Activated CD4-positive, CD25-positive, alpha-beta regulatory T cell (primary cell): ENCODE results near the gene NSUN7.
"Not testable (repeated sequence)": the region's sequence is repeated elsewhere in the genome, so short reads cannot be mapped to it uniquely, and the experiment has no call there.

ENCODE experiments used
- DNase-seq, 4 experiments: peaks; one replicate each; lab custom pipeline; 2025; lab: John Stamatoyannopoulos, UW

Gene NSUN7

GRCh38 chr4:40749717-40750460 is at the start of gene NSUN7:
NSUN7 (plus strand) TSS chr4:40749955; CDS start chr4:40750694, 739 bp downstream.
- DNase-seq = no peak

- no peak for DNase-seq
Observed at GRCh38 chr4:40702137-40702799, 47.5 kb upstream of the NSUN7 start.

- DNase-seq = no peak
Observed at GRCh38 chr4:40702800-40703151, 47.0 kb upstream of the NSUN7 start.

- DNase-seq = no peak
Observed at GRCh38 chr4:40704073-40704472, 45.7 kb upstream of the NSUN7 start.

GRCh38 chr4:40710484-40711254 is 39.1 kb upstream of the NSUN7 start:
- no peak for DNase-seq

GRCh38 chr4:40713001-40713400 is 36.8 kb upstream of the NSUN7 start:
- not testable (repeated sequence) for DNase-seq

- no peak for DNase-seq
Observed at GRCh38 chr4:40713798-40714197, 36.0 kb upstream of the NSUN7 start.

- DNase-seq = no peak
Observed at GRCh38 chr4:40718586-40718985, 31.2 kb upstream of the NSUN7 start.

GRCh38 chr4:40719008-40719623 is 30.6 kb upstream of the NSUN7 start:
- no peak for DNase-seq

- DNase-seq = no peak
Observed at GRCh38 chr4:40720351-40720750, 29.4 kb upstream of the NSUN7 start.

- DNase-seq = no peak
Observed at GRCh38 chr4:40720916-40721315, 28.8 kb upstream of the NSUN7 start.

GRCh38 chr4:40721730-40722171 is 28.0 kb upstream of the NSUN7 start:
- no peak for DNase-seq

- DNase-seq = peak in 2 of 4 experiments; percentile 14 to 17
Observed at GRCh38 chr4:40722576-40723161, 27.1 kb upstream of the NSUN7 start.

- DNase-seq = no peak
Observed at GRCh38 chr4:40723728-40724127, 26.0 kb upstream of the NSUN7 start.

- no peak for DNase-seq
Observed at GRCh38 chr4:40728333-40728732, 21.4 kb upstream of the NSUN7 start.

GRCh38 chr4:40729555-40729954 is 20.2 kb upstream of the NSUN7 start:
- DNase-seq = no peak

GRCh38 chr4:40730091-40730679 is 19.6 kb upstream of the NSUN7 start:
- no peak for DNase-seq

- no peak for DNase-seq
Observed at GRCh38 chr4:40731361-40731760, 18.4 kb upstream of the NSUN7 start.

- no peak for DNase-seq
Observed at GRCh38 chr4:40731792-40732245, 17.9 kb upstream of the NSUN7 start.

GRCh38 chr4:40733752-40734151 is 16.0 kb upstream of the NSUN7 start:
- no peak for DNase-seq

GRCh38 chr4:40734497-40734896 is 15.3 kb upstream of the NSUN7 start:
- DNase-seq = no peak

GRCh38 chr4:40736910-40737309 is 12.8 kb upstream of the NSUN7 start:
- DNase-seq = no peak
